Right renal pelvis (tissue), 4 donors: ENCODE measurements around the gene KLHL1. TPM values are rescaled to one million over a fixed set of nuclear protein-coding genes. Genes with fewer than 3 reads are reported as not detected.

Source experiments
- DNase-seq, 4 donors: peaks; one replicate each; pipeline ENCODE4 v3.0.0-alpha.2; 2013; ENCODE audit warnings: low read depth in 4 of 4, low spot score in 3 of 4, missing footprints in 1 of 4
- polyA plus RNA-seq, 4 donors: library from polyadenylated mRNA; unstranded; fragments of 120-200 nt; gene quantifications; one replicate each; pipeline ENCODE4 v1.2.1, GENCODE V29; 2013; ENCODE audit not compliant: insufficient read length in 4 of 4

Gene KLHL1
- polyA plus RNA-seq, 4 donors = 0.87 to 1.4 (median 0.89) TPM

- no peak for DNase-seq
These were observed 403.9 kb downstream of the KLHL1 start for GRCh38 chr13:69704311-69704710.

- no peak for DNase-seq
These were observed 417.3 kb downstream of the KLHL1 start for GRCh38 chr13:69690999-69691398.

GRCh38 chr13:69683921-69684686, 424.1 kb downstream of the KLHL1 start:
- DNase-seq = peak in 1 of 4 donors; percentile 0

GRCh38 chr13:69681722-69682121, 426.5 kb downstream of the KLHL1 start:
- no peak for DNase-seq

DNA sequence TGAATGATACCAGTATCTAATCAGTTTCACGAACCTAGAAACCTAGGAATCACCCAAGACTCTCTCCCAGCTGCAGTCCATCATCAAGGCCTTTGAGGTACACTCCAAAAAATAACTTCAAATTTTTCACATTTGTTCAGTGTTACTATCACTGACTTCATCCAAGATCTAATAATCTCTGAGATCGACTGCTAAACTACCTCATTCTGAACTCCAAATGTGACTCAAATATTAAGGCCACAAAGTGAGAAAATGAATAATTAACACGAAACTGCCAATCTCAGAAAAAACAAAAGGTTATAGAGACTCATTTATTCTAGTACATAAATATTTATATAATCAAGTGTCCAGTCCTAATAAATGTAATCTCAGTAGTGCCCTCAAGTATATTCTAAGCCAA, 430.9 kb downstream of the KLHL1 start:
- DNase-seq = no peak

- no peak for DNase-seq
These were observed 432.0 kb downstream of the KLHL1 start for GRCh38 chr13:69676286-69676685.

GRCh38 chr13:69660155-69660554, 448.1 kb downstream of the KLHL1 start:
- no peak for DNase-seq

- no peak for DNase-seq
These were observed 450.6 kb downstream of the KLHL1 start for GRCh38 chr13:69657676-69658075.

- DNase-seq = no peak
These were observed 453.9 kb downstream of the KLHL1 start for GRCh38 chr13:69654392-69654791.

Other genes starting within 250 kb of the KLHL1 start
- gene ATXN8OS, start 626 bp downstream of the KLHL1 start, polyA plus RNA-seq = under 1 TPM in 3 of 4 donors, not detected in 1; 0.33 to 0.66 (median 0.42) TPM